ENCODE measurements around the gene IL3RA. TPM values are rescaled to one million over a fixed set of nuclear protein-coding genes. Genes with fewer than 3 reads are reported as not detected.

IL3RA gene
- total and polyA plus RNA-seq, 4 experiments from 2014 or later, result 0.29 to 0.53 TPM; not detected in 2

- Mint-ChIP-seq H3K27me3 (no peaks in the 10 kb centered on the region), H3K27ac (peak overlapping the region in 1 of 7 donors; percentile 72), H3K4me1 (peaks cover 6 to 23% (median 13%) of the 10 kb centered on the region in 4 donors), H3K9me3 (peaks cover 0 to 4% (median 0%) of the 10 kb centered on the region in 8 donors), H3K36me3 (peaks cover 40 to 49% of the 10 kb centered on the region in 2 donors), H3K4me3 (peak overlapping the region in 1 of 8 donors; percentile 43)
- no peaks in the 10 kb centered on the region for H3K27me3 ChIP-seq (ENCODE audit: insufficient read depth, low read length)
- no peak overlapping the region for H3K4me3 ChIP-seq (ENCODE audit: low read length in 2 of 2)
- peaks cover 58% of the 10 kb centered on the region for H3K36me3 ChIP-seq (ENCODE audit: insufficient read depth, low read length)
- H3K4me1 ChIP-seq (ENCODE audit: insufficient read depth, low read length), result peaks cover 26% of the 10 kb centered on the region
- no peak overlapping the region for H3K27ac ChIP-seq (ENCODE audit: low read depth, low read length)
- intact Hi-C loops (cut with micrococcal nuclease), result no loop called here
- POLR2A ChIA-PET (ENCODE audit: partially characterized antibody), result no interaction called here
- H3K9me3 ChIP-seq (ENCODE audit: control insufficient read depth in 1 of 2, low read length in 2 of 2), result no peaks in the 10 kb centered on the region
- DNase-seq, result no peak
- CTCF ChIA-PET (ENCODE audit: partially characterized antibody), result no interaction called here
Observed at GRCh38 chrX:1385253-1386223, 49.0 kb downstream of the IL3RA start.

GRCh38 chrX:1386338-1387127 lies 49.9 kb downstream of the IL3RA start:
- H3K27me3 ChIP-seq (ENCODE audit: insufficient read depth, low read length), result no peaks in the 10 kb centered on the region
- no peak for DNase-seq
- H3K9me3 ChIP-seq (ENCODE audit: control insufficient read depth in 1 of 2, low read length in 2 of 2), result no peaks in the 10 kb centered on the region
- Mint-ChIP-seq H3K9me3 (peaks cover 0 to 4% (median 0%) of the 10 kb centered on the region in 8 donors), H3K4me1 (peaks cover 6 to 32% (median 18%) of the 10 kb centered on the region in 4 donors), H3K27me3 (no peaks in the 10 kb centered on the region), H3K27ac (peak overlapping the region in 4 of 7 donors; percentile 51 to 72 (median 64)), H3K36me3 (peaks cover 40 to 55% of the 10 kb centered on the region in 2 donors), H3K4me3 (no peak overlapping the region)
- H3K36me3 ChIP-seq (ENCODE audit: insufficient read depth, low read length), result peaks cover 61% of the 10 kb centered on the region
- no peak overlapping the region for H3K27ac ChIP-seq (ENCODE audit: low read depth, low read length)
- intact Hi-C loops (cut with micrococcal nuclease), result no loop called here
- ChIA-PET POLR2A (ENCODE audit: partially characterized antibody) (no interaction called here), CTCF (ENCODE audit: partially characterized antibody) (no interaction called here)
- peaks cover 34% of the 10 kb centered on the region for H3K4me1 ChIP-seq (ENCODE audit: insufficient read depth, low read length)
- no peak overlapping the region for H3K4me3 ChIP-seq (ENCODE audit: low read length in 2 of 2)

- H3K36me3 ChIP-seq (ENCODE audit: insufficient read depth, low read length), result peaks cover 61% of the 10 kb centered on the region
- H3K4me3 ChIP-seq (ENCODE audit: low read length in 2 of 2), result no peak overlapping the region
- H3K27me3 ChIP-seq (ENCODE audit: insufficient read depth, low read length), result no peaks in the 10 kb centered on the region
- peak overlapping the region in 1 of 8 donors; percentile 58 for H3K4me3 Mint-ChIP-seq
- H3K36me3 Mint-ChIP-seq, result peaks cover 40 to 57% of the 10 kb centered on the region in 2 donors
- intact Hi-C loops (cut with micrococcal nuclease), result no loop called here
- H3K9me3 ChIP-seq (ENCODE audit: control insufficient read depth in 1 of 2, low read length in 2 of 2), result no peaks in the 10 kb centered on the region
- H3K27me3 Mint-ChIP-seq, result no peaks in the 10 kb centered on the region
- no peak for DNase-seq
- peaks cover 6 to 32% (median 18%) of the 10 kb centered on the region in 4 donors for H3K4me1 Mint-ChIP-seq
- ChIA-PET CTCF (ENCODE audit: partially characterized antibody) (no interaction called here), POLR2A (ENCODE audit: partially characterized antibody) (no interaction called here)
- peaks cover 0 to 4% (median 0%) of the 10 kb centered on the region in 8 donors for H3K9me3 Mint-ChIP-seq
- H3K27ac Mint-ChIP-seq, result peak overlapping the region in 2 of 7 donors; percentile 19 to 73
- H3K4me1 ChIP-seq (ENCODE audit: insufficient read depth, low read length), result peaks cover 34% of the 10 kb centered on the region
- no peak overlapping the region for H3K27ac ChIP-seq (ENCODE audit: low read depth, low read length)
Observed at GRCh38 chrX:1387141-1387776, 50.7 kb downstream of the IL3RA start.

GRCh38 chrX:1388651-1389050 lies 52.1 kb downstream of the IL3RA start:
- Histone ChIP-seq H3K4me1 (ENCODE audit: insufficient read depth, low read length) (peaks cover 42% of the 10 kb centered on the region), H3K36me3 (ENCODE audit: insufficient read depth, low read length) (peaks cover 61% of the 10 kb centered on the region), H3K27ac (ENCODE audit: low read depth, low read length) (no peak overlapping the region), H3K9me3 (ENCODE audit: control insufficient read depth in 1 of 2, low read length in 2 of 2) (no peaks in the 10 kb centered on the region), H3K27me3 (ENCODE audit: insufficient read depth, low read length) (no peaks in the 10 kb centered on the region), H3K4me3 (ENCODE audit: low read length in 2 of 2) (no peak overlapping the region)
- Mint-ChIP-seq H3K4me3 (peak overlapping the region in 6 of 8 donors; percentile 23 to 67 (median 54)), H3K27ac (peak overlapping the region in 5 of 7 donors; percentile 36 to 73 (median 59)), H3K9me3 (peaks cover 0 to 4% (median 0%) of the 10 kb centered on the region in 8 donors), H3K4me1 (peaks cover 6 to 39% (median 24%) of the 10 kb centered on the region in 4 donors), H3K27me3 (no peaks in the 10 kb centered on the region), H3K36me3 (peaks cover 40 to 54% of the 10 kb centered on the region in 2 donors)
- POLR2A ChIA-PET (ENCODE audit: partially characterized antibody), result no interaction called here
- intact Hi-C loops (cut with micrococcal nuclease), result no loop called here
- no peak for DNase-seq
- CTCF ChIA-PET (ENCODE audit: partially characterized antibody), result no interaction called here

GRCh38 chrX:1389181-1389992 lies 52.8 kb downstream of the IL3RA start:
- Mint-ChIP-seq H3K36me3 (peaks cover 40 to 52% of the 10 kb centered on the region in 2 donors), H3K9me3 (peaks cover 0 to 4% (median 0%) of the 10 kb centered on the region in 8 donors), H3K4me1 (peaks cover 6 to 42% (median 26%) of the 10 kb centered on the region in 4 donors), H3K27me3 (no peaks in the 10 kb centered on the region), H3K4me3 (peak overlapping the region in 5 of 8 donors; percentile 34 to 60 (median 46)), H3K27ac (peak overlapping the region in 4 of 7 donors; percentile 15 to 64 (median 32))
- ChIA-PET POLR2A (ENCODE audit: partially characterized antibody) (no interaction called here), CTCF (ENCODE audit: partially characterized antibody) (no interaction called here)
- Histone ChIP-seq H3K27ac (ENCODE audit: low read depth, low read length) (no peak overlapping the region), H3K4me1 (ENCODE audit: insufficient read depth, low read length) (peaks cover 43% of the 10 kb centered on the region), H3K4me3 (ENCODE audit: low read length in 2 of 2) (no peak overlapping the region), H3K27me3 (ENCODE audit: insufficient read depth, low read length) (no peaks in the 10 kb centered on the region), H3K36me3 (ENCODE audit: insufficient read depth, low read length) (peaks cover 61% of the 10 kb centered on the region), H3K9me3 (ENCODE audit: control insufficient read depth in 1 of 2, low read length in 2 of 2) (no peaks in the 10 kb centered on the region)
- intact Hi-C loops (cut with micrococcal nuclease), result no loop called here
- peak in 1 of 5 donors; percentile 27 for DNase-seq

GRCh38 chrX:1389993-1390285 lies 53.4 kb downstream of the IL3RA start:
- Mint-ChIP-seq H3K27ac (peak overlapping the region in 1 of 7 donors; percentile 88), H3K4me1 (peaks cover 6 to 42% (median 26%) of the 10 kb centered on the region in 4 donors)
- no peaks in the 10 kb centered on the region for H3K27me3 ChIP-seq (ENCODE audit: insufficient read depth, low read length)

More at GRCh38 chrX:1389993-1390285, 53.4 kb downstream of the IL3RA start:
- H3K36me3 ChIP-seq (ENCODE audit: insufficient read depth, low read length), result peaks cover 57% of the 10 kb centered on the region
- Mint-ChIP-seq H3K27me3 (no peaks in the 10 kb centered on the region), H3K9me3 (no peaks in the 10 kb centered on the region), H3K4me3 (peak overlapping the region in 5 of 8 donors; percentile 21 to 60 (median 43)), H3K36me3 (peaks cover 35 to 48% of the 10 kb centered on the region in 2 donors)
- ChIA-PET POLR2A (ENCODE audit: partially characterized antibody) (no interaction called here), CTCF (ENCODE audit: partially characterized antibody) (no interaction called here)
- no peak overlapping the region for H3K4me3 ChIP-seq (ENCODE audit: low read length in 2 of 2)
- intact Hi-C loops (cut with micrococcal nuclease), result no loop called here
- H3K27ac ChIP-seq (ENCODE audit: low read depth, low read length), result peak overlapping the region; percentile 94
- H3K4me1 ChIP-seq (ENCODE audit: insufficient read depth, low read length), result peaks cover 43% of the 10 kb centered on the region
- no peak for DNase-seq
- H3K9me3 ChIP-seq (ENCODE audit: control insufficient read depth in 1 of 2, low read length in 2 of 2), result no peaks in the 10 kb centered on the region
